ENCODE measurements around the gene ZMYND10. TPM values are rescaled to one million over a fixed set of nuclear protein-coding genes. Genes with fewer than 3 reads are reported as not detected.
A peak's percentile ranks its signal among the peaks of the same experiment; 100 is the strongest.

ZMYND10 gene
- total and polyA plus RNA-seq, 9 of the 15 experiments (the other 6 are each of a cell fraction or from before 2014, with no cell fraction given), result 0.20 to 2.8 (median 0.70) TPM

GRCh38 chr3:50297384-50297775 is 48.2 kb downstream of the ZMYND10 start (continued):
- no peak for TF ChIP-seq GABPA (tag; conservative IDR thresholded peaks at IDR 0.05; ENCODE audit: low read depth)

- ChIA-PET POLR2A (interaction anchor here (0.6 kb wide), 2 partner anchors 10 to 1220 kb away, joined by 3 to 4 read pairs; no protein-coding TSS in a partner anchor), CTCF (ENCODE audit: low intra/inter-chr PET ratio) (no interaction called here)
- H3K4me3 ChIP-seq, result no peak overlapping the region
- no peak for DNase-seq (ENCODE audit: extremely low read depth in 1 of 4, low spot score in 3 of 4)
- intact Hi-C loops (cut with micrococcal nuclease) (no loop called here), in situ Hi-C loops (cut with MboI) (no loop called here)
- ATAC-seq, result no peak
- no TSS peak for BruUV-seq (replicated peaks)
- WGBS (ENCODE audit: insufficient coverage, low coverage, missing lambda C conversion rate), result 91% methylated on average over 7 of the region's 18 CpGs
- no peak for FAIRE-seq
- no peaks in the 10 kb centered on the region for H3K9me3 ChIP-seq (replicated peaks; ENCODE audit: control insufficient read depth, insufficient read depth, low read depth, low read length)
- peaks cover 40% of the 10 kb centered on the region for H3K79me2 ChIP-seq (ENCODE audit: control insufficient read depth, insufficient read depth, low read length)
- no peaks in the 10 kb centered on the region for H4K20me1 ChIP-seq (replicated peaks; ENCODE audit: control insufficient read depth, insufficient read depth, low read length)
- H3K36me3 ChIP-seq (ENCODE audit: control insufficient read depth, insufficient read depth, low read length), result peaks cover 19% of the 10 kb centered on the region; the same call in 2 of the 3 replicates
- H3K9me1 ChIP-seq (ENCODE audit: control insufficient read depth, insufficient read depth, low read length), result no peaks in the 10 kb centered on the region
- no peak overlapping the region for H2AFZ ChIP-seq (ENCODE audit: low read depth, low read length)
- H3K27me3 ChIP-seq (ENCODE audit: control insufficient read depth in 2 of 2, insufficient read depth in 2 of 2, low read length in 2 of 2), result no peaks in the 10 kb centered on the region
- no peak overlapping the region for H3K4me2 ChIP-seq (ENCODE audit: insufficient read depth, low read length)
- H3K9ac ChIP-seq (ENCODE audit: insufficient read depth in 1 of 2, low read depth in 2 of 2, low read length in 2 of 2), result peak overlapping the region in 1 of 2 experiments; percentile 97; a peak in 2 of 4 replicates
- TF ChIP-seq POLR2G (IDR thresholded peaks at IDR 0.05; ENCODE audit: low read depth, low read length) (0 out of 2 replicates have a peak, but pooled peaks have one; percentile 21), TCFL5 (CRISPR knock-in tag; conservative IDR thresholded peaks at IDR 0.05) (no peak), NR2F6 (CRISPR knock-in tag; IDR thresholded peaks at IDR 0.05) (no peak)
- H3K27ac ChIP-seq (ENCODE audit: extremely low read depth, low read depth, low read length), result no peak overlapping the region
- H3K4me1 ChIP-seq (replicated peaks in 1 of 2; ENCODE audit: control insufficient read depth in 2 of 2, insufficient read depth in 2 of 2, low read length in 2 of 2), result peaks cover 27 to 69% of the 10 kb centered on the region in 2 experiments; a peak in 4 of 5 replicates
Observed at GRCh38 chr3:50296721-50297383, 48.7 kb downstream of the ZMYND10 start.

All from K562 (cell line).